HepG2 (cell line): ENCODE data around the gene RBM5. TPM values are rescaled to one million over a fixed set of nuclear protein-coding genes. Genes with fewer than 3 reads are reported as not detected.

Experiments used
- ATAC-seq: fragments of 200-7000 bp; cut with Tn5 transposase; 3 replicates; pipeline ENCODE4 v1.9.1; 2020; ENCODE audit warnings: mild to moderate bottlenecking, moderate library complexity
- BruUV-seq: library from RNA; stranded (reverse); fragments of 400-500 nt; replicated peaks from 2 replicates; lab custom pipeline; 2021; lab: Mats Ljungman, UMichigan
- CTCF ChIA-PET: fragments of 300-600 bp; formaldehyde crosslinking; extraction: SDS; loops from one replicate; lab custom pipeline; 2021; ENCODE audit warnings: low total read pairs, inconsistent platforms, low intra/inter-chr PET ratio; lab: Yijun Ruan, JAX
- POLR2A ChIA-PET: fragments of 350-600 bp; sonication (Branson Sonifier 250); formaldehyde crosslinking; loops from one replicate; lab custom pipeline; 2020; ENCODE audit warnings: antibody characterized with exemption, inconsistent platforms; lab: Yijun Ruan, JAX
- DNase-seq: peaks from one replicate; pipeline ENCODE4 v3.0.0-alpha.2; 2015; ENCODE audit warnings: low spot score
- FAIRE-seq: peaks from 3 replicates; lab custom pipeline; 2011; peaks lifted over from hg19 to GRCh38; lab: Jason Lieb, UNC
- H2AFZ ChIP-seq: one replicate; pipeline ENCODE4 v1.6.1; 2011; ENCODE audit warnings: low read length, inconsistent platforms
- H3K27ac ChIP-seq: fragments of 300-600 bp; 3 replicates; pipeline ENCODE4 v1.8.0; 2011; ENCODE audit warnings: mixed run types, mild to moderate bottlenecking, mixed read lengths, low read length, inconsistent platforms; ENCODE audit not compliant: insufficient read depth; ENCODE audit errors: extremely low read length
- H3K27me3 ChIP-seq, 2 experiments: fragments of 200-600 bp in 1 of 2; 2 replicates in 1 of 2; 3 replicates in 1 of 2; pipeline versions ENCODE4 v1.6.0 to v1.8.0; 2011; ENCODE audit warnings: low read length in 2 of 2, mild to moderate bottlenecking in 2 of 2, moderate library complexity in 2 of 2, inconsistent platforms in 1 of 2; ENCODE audit not compliant: insufficient read depth in 2 of 2, control insufficient read depth in 1 of 2
- H3K36me3 ChIP-seq, 2 experiments: fragments of 200-600 bp in 1 of 2; replicated peaks in 1 of 2; 2 replicates in 1 of 2; 3 replicates in 1 of 2; pipeline versions ENCODE4 v1.5.1 to v1.8.0; 2011; ENCODE audit warnings: low read length in 2 of 2, inconsistent platforms in 1 of 2; ENCODE audit not compliant: insufficient read depth in 2 of 2, control insufficient read depth in 1 of 2
- H3K4me1 ChIP-seq: 2 replicates; pipeline ENCODE4 v1.5.1; 2012; ENCODE audit warnings: low read length, inconsistent platforms; ENCODE audit not compliant: insufficient read depth
- H3K4me2 ChIP-seq: 2 replicates; pipeline ENCODE4 v1.6.0; 2011; ENCODE audit warnings: low read depth, low read length, inconsistent platforms
- H3K4me3 ChIP-seq, 3 experiments: fragments of 200-600 bp in 1 of 3; sonication (generic), shearing (Covaris generic) in 1 of 3; replicated peaks in 1 of 3; 2 replicates each; pipeline ENCODE4 v1.5.1; 2011 to 2016; ENCODE audit warnings: low read length in 3 of 3, inconsistent platforms in 2 of 3, low read depth in 2 of 3, mild to moderate bottlenecking in 2 of 3, control low read depth in 1 of 3, mixed read lengths in 1 of 3; ENCODE audit not compliant: insufficient read depth in 1 of 3
- H3K79me2 ChIP-seq: one replicate; pipeline ENCODE4 v1.6.1; 2011; ENCODE audit warnings: low read length, inconsistent platforms; ENCODE audit not compliant: insufficient read depth
- H3K9ac ChIP-seq: 2 replicates; pipeline ENCODE4 v1.6.0; 2011; ENCODE audit warnings: mild to moderate bottlenecking, low read depth, low read length, inconsistent platforms; ENCODE audit not compliant: insufficient read depth
- H3K9me3 ChIP-seq: 2 replicates; pipeline ENCODE4 v1.5.1; 2012; ENCODE audit warnings: mild to moderate bottlenecking, low read length
- H4K20me1 ChIP-seq: 2 replicates; pipeline ENCODE4 v1.6.0; 2011; ENCODE audit warnings: inconsistent platforms, mild to moderate bottlenecking, low read length, moderate library complexity; ENCODE audit not compliant: insufficient read depth
- HOMEZ ChIP-seq: IDR thresholded peaks from 2 replicates; pipeline ENCODE4 v1.6.1; 2016; ENCODE audit warnings: low read depth
- HOXA5 ChIP-seq: sonication (generic); formaldehyde crosslinking; IDR thresholded peaks from 2 replicates; pipeline ENCODE4 v1.4.0; 2020; ENCODE audit warnings: missing genetic modification reagents
- PAX8 ChIP-seq: sonication (generic); formaldehyde crosslinking; IDR thresholded peaks from 2 replicates; pipeline ENCODE4 v1.8.0; 2022; ENCODE audit warnings: mild to moderate bottlenecking, missing genetic modification reagents, borderline replicate concordance
- PRPF4 ChIP-seq: fragments of 200-400 bp; formaldehyde crosslinking; IDR thresholded peaks from 2 replicates; pipeline ENCODE4 v1.6.1; 2016; ENCODE audit warnings: low read length, low read depth; ENCODE audit not compliant: poor library complexity, severe bottlenecking
- SIN3B ChIP-seq: fragments of 150-350 bp; IDR thresholded peaks from 2 replicates; pipeline ENCODE4 v1.6.1; 2014; ENCODE audit warnings: low read length
- TEF ChIP-seq: sonication (generic); formaldehyde crosslinking; IDR thresholded peaks from 2 replicates; pipeline ENCODE4 v1.5.0; 2020; ENCODE audit warnings: missing genetic modification reagents
- U2AF1 ChIP-seq: fragments of 200-400 bp; formaldehyde crosslinking; optimal IDR thresholded peaks from 2 replicates; pipeline ENCODE3; 2017; ENCODE audit warnings: mild to moderate bottlenecking, low read depth, low read length
- ZFP37 ChIP-seq: sonication (generic); formaldehyde crosslinking; IDR thresholded peaks from 2 replicates; pipeline ENCODE4 v1.4.0; 2020; ENCODE audit warnings: missing genetic modification reagents, borderline replicate concordance
- ZGPAT ChIP-seq: IDR thresholded peaks from 2 replicates; pipeline ENCODE4 v1.6.1; 2016; ENCODE audit warnings: mild to moderate bottlenecking
- ZNF577 ChIP-seq: sonication (generic); formaldehyde crosslinking; IDR thresholded peaks from 2 replicates; pipeline ENCODE4 v1.4.0; 2020; ENCODE audit warnings: mild to moderate bottlenecking, low read depth, missing genetic modification reagents, borderline replicate concordance
- ZNF850 ChIP-seq: sonication (generic); formaldehyde crosslinking; conservative IDR thresholded peaks from 2 replicates; pipeline ENCODE4 v1.9.0; 2021; ENCODE audit warnings: mild to moderate bottlenecking, missing genetic modification reagents
- WGBS: methylation state at CpG from one replicate; pipeline ENCODE4 v1.1.6; 2017; ENCODE audit warnings: low lambda C conversion rate; 5-methylcytosine and 5-hydroxymethylcytosine counted together
- in situ Hi-C: cut with HindIII; loops from 2 replicates; pipeline ENCODE4 v1.10.0; 2017; ENCODE audit warnings: low pct_unique_long_range_greater_than_20kb; ENCODE audit not compliant: extremely low pct_ligation_motif_present
- intact Hi-C: fragments of 100-400 bp; cut with micrococcal nuclease; formaldehyde crosslinking; loops from one replicate; pipeline ENCODE4 v1.10.0; 2022; ENCODE audit not compliant: unreplicated experiment
- polyA plus RNA-seq, 8 experiments: library from polyadenylated mRNA; depleted of rRNA in 3 of 8; stranded (reverse) in 7 of 8; unstranded in 1 of 8; fragments of >200 nt; fragmentation: Illumina TruSeq in 4 of 8; extraction: Trizol in 4 of 8; gene quantifications; 2 replicates each; pipeline versions ENCODE4 v1.2.1 to v1.2.3, GENCODE V29; 2011 to 2016; ENCODE audit warnings: low read depth in 4 of 8, missing spikeins in 1 of 8, mixed read lengths in 1 of 8; ENCODE audit not compliant: insufficient read depth in 1 of 8
- total RNA-seq, 5 experiments: library from RNA; depleted of rRNA; stranded (reverse); fragments of >200 nt; fragmentation: Illumina TruSeq; extraction: Trizol; gene quantifications; 2 replicates each; pipeline ENCODE4 v1.2.3, GENCODE V29; 2016; ENCODE audit warnings: low read depth in 1 of 5

RBM5 gene
- total and polyA plus RNA-seq, 2 of the 13 experiments (the other 11 are each of a cell fraction or from before 2014, with no cell fraction given) = 106 to 204 TPM

- no peak for TF ChIP-seq TEF (CRISPR knock-in tag)
- TF ChIP-seq HOXA5 (CRISPR knock-in tag) = no peak
- no peak for TF ChIP-seq ZFP37 (CRISPR knock-in tag)
- no peak for TF ChIP-seq PRPF4
Measured at GRCh38 chr3:50138266-50139200, 49.8 kb downstream of the RBM5 start (continued).

GRCh38 chr3:50139308-50139707 is 50.6 kb downstream of the RBM5 start:
- H3K9me3 ChIP-seq = no peaks in the 10 kb centered on the region
- BruUV-seq = no TSS peak
- FAIRE-seq = no peak
- no peak overlapping the region for H2AFZ ChIP-seq
- CTCF ChIA-PET = no interaction called here
- no peak overlapping the region for H3K4me3 ChIP-seq
- ATAC-seq = no peak
- TF ChIP-seq PAX8 (no peak), ZGPAT (CRISPR knock-in tag) (no peak), ZNF850 (CRISPR knock-in tag) (no peak), ZNF577 (CRISPR knock-in tag) (no peak), SIN3B (no peak), HOMEZ (CRISPR knock-in tag) (no peak), U2AF1 (no peak)
- intact Hi-C loops = no loop called here
- no peak overlapping the region for H3K9ac ChIP-seq
- peaks cover 9% of the 10 kb centered on the region for H3K4me1 ChIP-seq
- H3K36me3 ChIP-seq = no peaks in the 10 kb centered on the region
- no peak overlapping the region for H3K27ac ChIP-seq
- no peaks in the 10 kb centered on the region for H3K79me2 ChIP-seq
- no peak overlapping the region for H3K4me2 ChIP-seq
- WGBS = 0% methylated on average over 2 of the region's 6 CpGs
- POLR2A ChIA-PET = no interaction called here
- in situ Hi-C loops = no loop called here
- DNase-seq = no peak
- peaks cover 22 to 61% of the 10 kb centered on the region in 2 experiments; a peak in 4 of 5 replicates for H3K27me3 ChIP-seq
- no peaks in the 10 kb centered on the region for H4K20me1 ChIP-seq
